Thymus (tissue), 11 donors: ENCODE results near the gene ZNF214. TPM values are rescaled to one million over a fixed set of nuclear protein-coding genes. Genes with fewer than 3 reads are reported as not detected.
"Not testable (repeated sequence)": the region's sequence is repeated elsewhere in the genome, so short reads cannot be mapped to it uniquely, and the experiment has no call there.

Experiments
- DNase-seq, 9 donors: peaks; one replicate each; pipeline ENCODE4 v3.0.0-alpha.2; 2013; ENCODE audit warnings: low spot score in 9 of 9, low read depth in 6 of 9, missing footprints in 1 of 9
- H3K27ac ChIP-seq, 2 donors: one replicate each; pipeline ENCODE4 v1.5.1; 2013; ENCODE audit warnings: control low read depth in 1 of 2, low read depth in 1 of 2, low read length in 1 of 2, mild to moderate bottlenecking in 1 of 2, moderate library complexity in 1 of 2
- H3K27me3 ChIP-seq, 2 donors: one replicate each; pipeline ENCODE4 v1.5.1; 2013; ENCODE audit warnings: low read length in 1 of 2; ENCODE audit not compliant: control insufficient read depth in 2 of 2, insufficient read depth in 1 of 2
- H3K36me3 ChIP-seq, 2 donors: one replicate each; pipeline ENCODE4 v1.5.1; 2013; ENCODE audit warnings: low read length in 1 of 2, mild to moderate bottlenecking in 1 of 2, moderate library complexity in 1 of 2; ENCODE audit not compliant: control insufficient read depth in 2 of 2, insufficient read depth in 2 of 2
- H3K4me1 ChIP-seq, 2 donors: one replicate each; pipeline ENCODE4 v1.5.1; 2013; ENCODE audit warnings: low read length in 2 of 2; ENCODE audit not compliant: control insufficient read depth in 2 of 2, insufficient read depth in 2 of 2
- H3K4me3 ChIP-seq, 2 donors: one replicate each; pipeline ENCODE4 v1.5.1; 2013; ENCODE audit warnings: low read length in 2 of 2, control low read depth in 1 of 2, mild to moderate bottlenecking in 1 of 2
- H3K9me3 ChIP-seq, 2 donors: one replicate each; pipeline ENCODE4 v1.5.1; 2013; ENCODE audit warnings: low read length in 1 of 2, mild to moderate bottlenecking in 1 of 2; ENCODE audit not compliant: control insufficient read depth in 2 of 2, insufficient read depth in 1 of 2
- WGBS: extraction: QIAGEN DNeasy Blood & Tissue Kit; methylation state at CpG from one replicate; pipeline ENCODE4 v1.1.7; 2013; 5-methylcytosine and 5-hydroxymethylcytosine counted together
- polyA plus RNA-seq: library from polyadenylated mRNA; stranded (reverse); fragments of 200-250 nt; gene quantifications from one replicate; pipeline ENCODE4 v1.2.3, GENCODE V29; 2013
- total RNA-seq: library from RNA; stranded (reverse); fragments of 120-200 nt; gene quantifications from one replicate; pipeline ENCODE4 v1.2.4, GENCODE V29; 2013
- donor health status: healthy.

Gene ZNF214
- total and polyA plus RNA-seq, 2 donors = 0.57 to 0.64 TPM

DNA sequence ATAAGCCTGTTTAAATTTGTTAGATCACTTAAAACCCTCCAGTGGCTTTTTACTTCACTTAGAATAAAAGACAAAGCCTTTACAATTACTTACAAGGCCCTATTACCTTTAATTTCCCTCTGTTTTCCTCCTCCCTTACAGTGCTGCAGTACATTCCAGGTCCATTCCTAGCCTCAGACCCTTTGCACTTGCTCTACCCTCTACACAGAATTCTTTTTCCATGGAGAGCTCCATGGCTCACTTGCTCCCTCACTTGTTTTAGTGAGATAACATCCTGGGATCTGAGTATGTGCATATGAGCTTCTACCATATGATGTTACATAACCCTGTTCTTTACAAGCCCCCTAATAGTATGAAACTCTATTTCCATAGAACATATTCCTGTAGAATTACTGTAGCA, 24.4 kb downstream of the ZNF214 start:
- H3K9me3 ChIP-seq = peaks cover 0 to 2% of the 10 kb centered on the region in 2 donors
- H3K27me3 ChIP-seq = no peaks in the 10 kb centered on the region
- H3K4me1 ChIP-seq = no peaks in the 10 kb centered on the region
- H3K27ac ChIP-seq = no peak overlapping the region
- no peak for DNase-seq
- no peaks in the 10 kb centered on the region for H3K36me3 ChIP-seq
- H3K4me3 ChIP-seq = no peak overlapping the region

DNA sequence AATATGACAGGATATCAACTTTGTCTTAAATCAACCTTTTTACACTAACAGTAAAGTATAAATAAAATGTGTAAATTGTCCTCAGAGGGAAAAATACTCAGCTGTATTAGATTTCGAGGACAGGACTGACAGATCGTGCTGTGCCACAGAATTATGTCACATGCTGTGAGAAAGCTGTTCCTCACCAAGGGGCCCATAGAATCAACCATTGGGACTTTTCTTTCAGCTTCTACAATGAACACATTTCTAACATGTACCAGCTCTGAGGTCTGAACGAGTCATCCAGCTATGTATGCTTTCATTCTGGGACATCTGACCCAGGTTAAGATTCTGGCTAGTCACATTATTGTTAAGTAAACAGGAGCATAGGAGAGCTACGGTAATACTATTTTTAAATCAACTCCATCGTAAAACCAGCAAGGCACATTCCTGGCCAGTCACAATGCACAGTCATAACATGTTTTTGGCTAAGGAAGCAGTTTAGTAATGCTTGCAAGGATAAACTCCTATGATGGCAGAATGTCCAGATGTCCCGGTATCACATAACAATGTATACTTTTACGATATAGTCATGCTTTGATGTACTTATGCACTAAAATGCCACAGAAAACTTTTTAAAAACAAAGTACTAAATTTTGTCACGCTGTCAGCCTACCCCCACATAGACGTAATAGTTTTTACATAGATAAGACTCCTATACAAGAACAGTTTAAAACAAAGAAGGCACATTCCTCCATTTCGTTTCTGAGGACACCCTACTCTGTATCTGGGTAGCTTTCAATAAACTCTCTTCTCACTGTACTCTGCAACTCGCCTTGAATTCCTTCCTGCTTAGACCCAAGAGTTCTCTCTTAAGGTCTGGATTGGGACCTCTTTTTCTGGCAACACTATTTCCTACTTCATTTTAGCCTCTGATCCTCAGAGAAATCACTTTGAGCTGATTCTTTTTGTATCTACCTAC, 27.4 kb downstream of the ZNF214 start:
- Histone ChIP-seq H3K27me3 (no peaks in the 10 kb centered on the region), H3K27ac (no peak overlapping the region), H3K4me1 (no peaks in the 10 kb centered on the region), H3K36me3 (no peaks in the 10 kb centered on the region), H3K9me3 (peaks cover 0 to 2% of the 10 kb centered on the region in 2 donors), H3K4me3 (no peak overlapping the region)
- no peak for DNase-seq
- WGBS = 80% methylated on average over 11 of the region's 11 CpGs

- 95% methylated on average over 2 of the region's 2 CpGs for WGBS
- H3K27me3 ChIP-seq = no peaks in the 10 kb centered on the region
- no peak for DNase-seq
- H3K9me3 ChIP-seq = peaks cover 0 to 2% of the 10 kb centered on the region in 2 donors
- H3K4me3 ChIP-seq = no peak overlapping the region
- H3K27ac ChIP-seq = no peak overlapping the region
- no peaks in the 10 kb centered on the region for H3K4me1 ChIP-seq
- H3K36me3 ChIP-seq = no peaks in the 10 kb centered on the region
Observed at GRCh38 chr11:6992026-6992425, 28.1 kb downstream of the ZNF214 start.

DNA sequence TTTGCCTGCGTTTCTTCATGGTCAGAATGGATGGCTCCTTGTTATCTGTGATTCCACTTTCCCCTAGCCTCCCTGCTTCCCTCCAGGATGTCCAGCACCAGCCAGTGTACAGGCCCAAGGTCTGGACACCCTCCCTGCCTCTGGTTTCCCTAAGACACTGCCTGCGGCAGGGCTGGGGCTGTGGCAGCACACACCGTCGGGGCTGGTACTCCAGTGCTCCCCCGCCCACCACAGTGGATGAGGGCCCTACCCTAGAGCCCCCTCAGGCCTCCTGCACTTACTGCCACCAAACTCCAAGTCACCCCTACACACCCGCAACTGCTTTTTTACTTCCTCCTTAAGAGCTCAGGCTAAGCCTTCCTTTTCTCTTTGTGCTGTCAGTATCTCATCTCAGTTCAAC, 28.9 kb downstream of the ZNF214 start:
- H3K9me3 ChIP-seq = peaks cover 0 to 2% of the 10 kb centered on the region in 2 donors
- H3K4me3 ChIP-seq = no peak overlapping the region
- no peaks in the 10 kb centered on the region for H3K4me1 ChIP-seq
- DNase-seq = no peak
- H3K27ac ChIP-seq = no peak overlapping the region
- no peaks in the 10 kb centered on the region for H3K36me3 ChIP-seq
- 89% methylated on average over 6 of the region's 6 CpGs for WGBS
- no peaks in the 10 kb centered on the region for H3K27me3 ChIP-seq

GRCh38 chr11:6988506-6988905, 31.6 kb downstream of the ZNF214 start:
- Histone ChIP-seq H3K4me3 (no peak overlapping the region), H3K27me3 (no peaks in the 10 kb centered on the region), H3K36me3 (no peaks in the 10 kb centered on the region), H3K4me1 (no peaks in the 10 kb centered on the region), H3K27ac (no peak overlapping the region), H3K9me3 (peaks cover 0 to 2% of the 10 kb centered on the region in 2 donors)
- DNase-seq = no peak

DNA sequence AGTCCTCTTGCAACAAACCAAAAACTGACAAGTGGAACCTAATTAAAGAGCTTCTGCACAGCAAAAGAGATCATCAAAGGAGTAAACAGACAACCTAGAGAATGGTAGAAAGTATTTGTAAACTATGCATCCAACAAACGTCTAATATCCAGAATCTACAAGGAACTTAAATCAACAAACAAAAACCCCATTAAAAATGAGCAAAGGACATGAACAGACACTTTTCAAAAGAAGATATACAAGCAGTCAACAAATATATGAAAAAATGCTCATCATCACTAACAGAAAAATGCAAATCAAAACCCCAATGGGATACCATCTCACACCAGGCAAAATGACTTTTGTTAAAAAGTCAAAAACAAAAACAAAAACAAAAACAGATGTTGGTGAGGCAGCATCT, 33.7 kb downstream of the ZNF214 start:
- Histone ChIP-seq H3K9me3 (peaks cover 0 to 2% of the 10 kb centered on the region in 2 donors), H3K4me3 (no peak overlapping the region), H3K36me3 (no peaks in the 10 kb centered on the region), H3K4me1 (no peaks in the 10 kb centered on the region), H3K27ac (no peak overlapping the region), H3K27me3 (no peaks in the 10 kb centered on the region)
- WGBS = 93% methylated on average over 1 of the region's 1 CpG
- no peak for DNase-seq

GRCh38 chr11:6979365-6979764, 40.8 kb downstream of the ZNF214 start:
- H3K27ac ChIP-seq = no peak overlapping the region
- no peaks in the 10 kb centered on the region for H3K9me3 ChIP-seq
- no peaks in the 10 kb centered on the region for H3K27me3 ChIP-seq
- H3K4me3 ChIP-seq = no peak overlapping the region
- 94% methylated on average over 2 of the region's 2 CpGs for WGBS
- H3K4me1 ChIP-seq = no peaks in the 10 kb centered on the region
- no peaks in the 10 kb centered on the region for H3K36me3 ChIP-seq
- no peak for DNase-seq

GRCh38 chr11:6969854-6970253, 50.3 kb downstream of the ZNF214 start:
- H3K27me3 ChIP-seq, H3K9me3 ChIP-seq, H3K4me3 ChIP-seq, DNase-seq, H3K36me3 ChIP-seq, H3K4me1 ChIP-seq, H3K27ac ChIP-seq: not testable (repeated sequence)
- 93% methylated on average over 4 of the region's 4 CpGs for WGBS

- DNase-seq = no peak
- Histone ChIP-seq H3K36me3 (no peaks in the 10 kb centered on the region), H3K4me3 (no peak overlapping the region), H3K27ac (no peak overlapping the region), H3K4me1 (no peaks in the 10 kb centered on the region), H3K27me3 (no peaks in the 10 kb centered on the region), H3K9me3 (no peaks in the 10 kb centered on the region)
- 98% methylated on average over 1 of the region's 1 CpG for WGBS
Observed at GRCh38 chr11:6968816-6969215, 51.3 kb downstream of the ZNF214 start.
